GM23338 (cell line): Measurements from ENCODE around the gene RBMS2. TPM values are rescaled to one million over a fixed set of nuclear protein-coding genes. Genes with fewer than 3 reads are reported as not detected.

ENCODE experiments used
- ATAC-seq: fragments of 200-7000 bp; cut with Tn5 transposase; 3 replicates; pipeline ENCODE4 v1.9.1; 2020
- DNase-seq: peaks from one replicate; pipeline ENCODE4 v3.0.0-alpha.2; 2015; ENCODE audit warnings: low spot score
- H2AFZ ChIP-seq: fragments of 200-600 bp; sonication (generic); 2 replicates; pipeline ENCODE4 v1.8.0; 2016; ENCODE audit warnings: antibody characterized with exemption, mild to moderate bottlenecking, moderate library complexity
- H3F3A ChIP-seq: fragments of 200-600 bp; sonication (generic); replicated peaks from 2 replicates; pipeline ENCODE4 v1.8.0; 2017; ENCODE audit warnings: antibody characterized with exemption, mixed run types, low read depth
- H3K27ac ChIP-seq: fragments of 200-600 bp; sonication (generic); 2 replicates; pipeline ENCODE4 v1.6.1; 2016; ENCODE audit warnings: low read depth
- H3K27me3 ChIP-seq: fragments of 200-600 bp; sonication (generic); 2 replicates; pipeline ENCODE4 v1.8.0; 2016; ENCODE audit warnings: mild to moderate bottlenecking, mixed run types, moderate library complexity; ENCODE audit not compliant: insufficient read depth
- H3K36me3 ChIP-seq: fragments of 200-600 bp; sonication (generic); 2 replicates; pipeline ENCODE4 v1.8.0; 2016; ENCODE audit warnings: mild to moderate bottlenecking; ENCODE audit not compliant: insufficient read depth
- H3K4me1 ChIP-seq: fragments of 200-600 bp; sonication (generic); 2 replicates; pipeline ENCODE4 v1.8.0; 2016; ENCODE audit warnings: mild to moderate bottlenecking, moderate library complexity; ENCODE audit not compliant: insufficient read depth
- H3K4me2 ChIP-seq: fragments of 200-600 bp; sonication (generic); 2 replicates; pipeline ENCODE4 v1.7.1; 2017; ENCODE audit warnings: mixed run types
- H3K4me3 ChIP-seq: fragments of 200-600 bp; sonication (generic); 2 replicates; pipeline ENCODE4 v1.6.1; 2016; ENCODE audit warnings: mixed run types
- H3K79me2 ChIP-seq: fragments of 200-600 bp; sonication (generic); replicated peaks from 2 replicates; pipeline ENCODE4 v1.8.0; 2017; ENCODE audit warnings: mild to moderate bottlenecking; ENCODE audit not compliant: insufficient read depth
- H3K9me2 ChIP-seq: fragments of 200-600 bp; sonication (generic); 2 replicates; pipeline ENCODE4 v1.8.0; 2017; ENCODE audit not compliant: insufficient read depth
- H4K20me1 ChIP-seq: fragments of 200-600 bp; sonication (generic); replicated peaks from 2 replicates; pipeline ENCODE4 v1.8.0; 2017; ENCODE audit warnings: mild to moderate bottlenecking; ENCODE audit not compliant: insufficient read depth
- H3K27ac Mint-ChIP-seq: 2 replicates; pipeline ENCODE4 v1.8.0; 2020; ENCODE audit warnings: inconsistent platforms, mild to moderate bottlenecking, moderate library complexity, mixed read lengths
- H3K27me3 Mint-ChIP-seq: 3 replicates; pipeline ENCODE4 v1.8.0; 2022; ENCODE audit warnings: low read depth, mild to moderate bottlenecking, moderate library complexity, mixed read lengths, inconsistent platforms; ENCODE audit not compliant: insufficient read depth, poor library complexity
- H3K36me3 Mint-ChIP-seq: 3 replicates; pipeline ENCODE4 v1.8.0; 2021; ENCODE audit warnings: low read depth, mild to moderate bottlenecking, inconsistent platforms, moderate library complexity, mixed read lengths
- H3K4me1 Mint-ChIP-seq: 3 replicates; pipeline ENCODE4 v1.8.0; 2020; ENCODE audit warnings: mild to moderate bottlenecking, inconsistent platforms, mixed read lengths
- H3K4me3 Mint-ChIP-seq: 3 replicates; pipeline ENCODE4 v1.8.0; 2021; ENCODE audit warnings: moderate library complexity, mild to moderate bottlenecking, inconsistent platforms, mixed read lengths
- H3K9me3 Mint-ChIP-seq: 3 replicates; pipeline ENCODE4 v1.8.0; 2020; ENCODE audit warnings: moderate library complexity, mild to moderate bottlenecking, inconsistent platforms, mixed read lengths
- CREB1 ChIP-seq: fragments of 250-450 bp; sonication (Bioruptor Pico); IDR thresholded peaks from 2 replicates; pipeline ENCODE4 v1.5.0; 2020; ENCODE audit warnings: low read depth, mild to moderate bottlenecking, moderate library complexity
- EZH2 ChIP-seq: fragments of 200-600 bp; sonication (generic); IDR thresholded peaks from one replicate; pipeline ENCODE4 v1.8.0; 2017; ENCODE audit warnings: antibody characterized with exemption, mild to moderate bottlenecking, low read depth; ENCODE audit not compliant: unreplicated experiment
- JUNB ChIP-seq: IDR thresholded peaks from one replicate; pipeline ENCODE4 v1.6.1; 2016; ENCODE audit warnings: antibody characterized with exemption; ENCODE audit not compliant: unreplicated experiment
- NANOG ChIP-seq: IDR thresholded peaks from 2 replicates; pipeline ENCODE4 v1.6.1; 2016; ENCODE audit warnings: antibody characterized with exemption, borderline replicate concordance
- POLR2AphosphoS5 ChIP-seq: IDR thresholded peaks from 2 replicates; pipeline ENCODE4 v1.6.1; 2016; ENCODE audit warnings: antibody characterized with exemption, low read depth
- STAT1 ChIP-seq: IDR thresholded peaks from one replicate; pipeline ENCODE4 v1.6.1; 2016; ENCODE audit warnings: antibody characterized with exemption; ENCODE audit not compliant: unreplicated experiment
- ZNF114 ChIP-seq: fragments of 250-450 bp; sonication (Bioruptor Pico); IDR thresholded peaks from 2 replicates; pipeline ENCODE4 v1.5.0; 2020; ENCODE audit warnings: mild to moderate bottlenecking, moderate library complexity
- polyA plus RNA-seq: library from polyadenylated mRNA; unstranded; fragments of >200 nt; fragmentation: Nextera tagmentation; extraction: Ambion mirVana; gene quantifications from 2 replicates; pipeline ENCODE4 v1.2.1, GENCODE V29; 2016
- total RNA-seq: library from RNA; depleted of rRNA; stranded (reverse); fragments of >200 nt; shearing (Covaris generic); gene quantifications from 2 replicates; pipeline ENCODE4 v1.2.3, GENCODE V29; 2014
- TF ChIP-seq, protein P1 (sequence below): IDR thresholded peaks from one replicate; pipeline ENCODE4 v1.6.1; 2018; ENCODE audit warnings: antibody characterized with exemption; ENCODE audit not compliant: unreplicated experiment
- TF ChIP-seq, protein P2 (sequence below): IDR thresholded peaks from 2 replicates; pipeline ENCODE4 v1.6.1; 2016; ENCODE audit warnings: antibody characterized with exemption
- TF ChIP-seq, protein P3 (sequence below), 2 experiments: fragments of 200-600 bp in 1 of 2; sonication (generic) in 1 of 2; conservative IDR thresholded peaks; 2 replicates each; pipeline versions ENCODE4 v1.5.1 to v1.6.1; 2016 to 2017; ENCODE audit warnings: antibody characterized with exemption in 2 of 2, low read depth in 2 of 2, mild to moderate bottlenecking in 2 of 2, moderate library complexity in 1 of 2

The RBMS2 gene
- total and polyA plus RNA-seq, 2 experiments from 2014 or later: 9.2 to 16.8 TPM

DNA sequence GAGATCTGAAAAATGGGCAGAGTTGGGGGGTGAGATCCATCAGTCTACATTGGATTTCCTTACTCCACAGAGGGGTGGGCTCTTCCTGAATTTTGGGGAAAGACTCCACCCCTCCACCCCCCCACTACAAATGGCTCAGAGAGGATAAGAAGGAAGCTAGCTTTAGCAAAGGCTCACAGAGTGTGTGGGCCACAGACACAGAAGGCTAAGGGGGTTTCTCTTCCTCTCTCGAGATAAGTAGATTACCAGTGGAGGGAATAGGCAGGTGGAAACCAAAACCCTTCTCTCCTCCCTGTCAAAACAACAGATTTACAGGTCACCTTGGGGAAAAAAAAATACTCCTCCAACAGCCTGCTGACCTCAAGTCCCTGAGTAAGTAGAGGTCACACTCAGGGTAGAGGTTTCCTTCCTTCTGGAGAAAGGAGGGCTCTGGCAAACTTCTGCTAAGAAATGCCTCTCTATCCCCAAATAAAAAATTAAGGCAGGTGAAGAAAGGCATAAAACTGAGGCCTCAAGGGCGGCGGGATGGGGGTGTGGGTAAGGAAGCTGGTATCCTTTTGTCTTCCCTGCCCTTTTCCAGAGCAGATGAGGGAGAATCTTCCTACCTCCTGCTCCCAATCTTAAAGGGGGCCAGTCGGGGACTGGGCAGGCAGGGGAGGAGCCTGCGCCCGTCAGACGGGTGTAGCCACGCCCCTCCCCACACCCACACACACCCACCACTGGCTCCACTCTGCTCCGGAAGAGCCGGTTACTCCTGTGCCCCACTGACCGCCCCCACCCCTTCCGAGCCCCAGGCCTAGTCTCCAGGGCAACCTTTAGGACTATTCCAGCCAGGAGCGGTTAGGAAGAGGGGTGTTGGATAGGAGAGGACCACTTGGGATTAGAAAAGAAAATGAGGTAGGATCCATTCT, 110.4 kb downstream of the RBMS2 start:
- Histone ChIP-seq H3K9me2 (no peaks in the 10 kb centered on the region), H3K79me2 (peaks cover 37% of the 10 kb centered on the region), H3K27me3 (no peaks in the 10 kb centered on the region), H3K27ac (peak overlapping the region; percentile 90), H3K4me2 (peak overlapping the region; percentile 99), H3F3A (peaks cover 13% of the 10 kb centered on the region; the same call in 1 of the 2 replicates), H2AFZ (no peak overlapping the region), H3K4me3 (peak overlapping the region; percentile 70), H4K20me1 (peaks cover 16% of the 10 kb centered on the region), H3K4me1 (peaks cover 53% of the 10 kb centered on the region), H3K36me3 (no peaks in the 10 kb centered on the region; the same call in 1 of the 2 replicates)
- peaks cover 1% of the 10 kb centered on the region; the same call in 2 of the 3 replicates for H3K36me3 Mint-ChIP-seq
- peak overlapping the region; percentile 99 for H3K4me3 Mint-ChIP-seq
- H3K27me3 Mint-ChIP-seq: peaks cover 31% of the 10 kb centered on the region
- H3K4me1 Mint-ChIP-seq: peaks cover 63% of the 10 kb centered on the region
- ATAC-seq (peak; percentile 19), DNase-seq (peak; percentile 83)
- H3K9me3 Mint-ChIP-seq: no peaks in the 10 kb centered on the region; the same call in 2 of the 3 replicates
- TF ChIP-seq CREB1 (CRISPR knock-in tag): 0 out of 2 replicates have a peak, but pooled peaks have one; percentile 17
- no peak for TF ChIP-seq NANOG
- TF ChIP-seq POLR2AphosphoS5: peak; percentile 52
- TF ChIP-seq STAT1: no peak
- H3K27ac Mint-ChIP-seq: peak overlapping the region; percentile 77

DNA sequence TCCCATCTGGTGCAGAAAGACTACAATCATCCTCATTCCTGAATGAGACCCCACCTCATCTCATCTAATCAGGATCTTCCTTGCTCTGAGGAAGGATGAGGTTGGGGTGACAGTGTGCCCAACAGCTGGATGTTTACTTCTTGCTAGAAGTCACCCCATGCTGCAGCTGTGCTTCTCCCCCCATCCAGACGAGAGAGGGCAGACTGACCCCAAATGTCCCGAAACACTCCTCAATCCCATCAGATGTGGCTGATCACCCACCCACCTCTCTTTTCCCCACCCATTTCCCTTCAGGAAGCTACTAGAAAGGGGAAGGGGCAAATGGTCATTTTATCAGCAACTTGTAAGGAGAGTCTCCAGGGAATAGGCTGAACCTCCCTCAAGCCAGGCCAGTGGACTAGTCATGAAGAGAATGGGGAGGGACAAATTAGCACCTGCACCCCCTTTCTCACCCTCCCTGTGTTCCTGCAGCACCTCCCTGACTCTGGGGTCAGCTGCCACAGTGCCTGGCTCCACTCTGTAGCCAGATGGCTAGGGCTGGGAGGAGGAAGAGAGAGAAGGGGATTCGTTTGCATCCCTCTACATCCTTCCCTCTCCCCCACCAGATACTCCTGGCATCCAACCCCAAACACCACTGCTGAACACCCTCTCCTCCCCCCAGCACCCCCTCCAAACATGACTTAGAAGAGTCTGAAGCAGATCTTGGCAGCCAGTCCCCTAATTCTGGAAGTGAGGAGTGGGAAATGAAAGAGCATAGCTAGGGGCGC, 111.3 kb downstream of the RBMS2 start:
- Mint-ChIP-seq H3K27ac (peak overlapping the region; percentile 77), H3K36me3 (peaks cover 10% of the 10 kb centered on the region), H3K4me1 (peaks cover 66% of the 10 kb centered on the region), H3K9me3 (no peaks in the 10 kb centered on the region; the same call in 2 of the 3 replicates), H3K27me3 (peaks cover 31% of the 10 kb centered on the region), H3K4me3 (peak overlapping the region; percentile 99)
- Histone ChIP-seq H3K27ac (peak overlapping the region; percentile 47; the same call in 1 of the 2 replicates), H3K4me1 (peaks cover 49% of the 10 kb centered on the region), H3K4me3 (peak overlapping the region; percentile 70), H4K20me1 (peaks cover 9% of the 10 kb centered on the region), H3F3A (peaks cover 15% of the 10 kb centered on the region), H3K27me3 (no peaks in the 10 kb centered on the region), H2AFZ (no peak overlapping the region), H3K9me2 (no peaks in the 10 kb centered on the region), H3K4me2 (peak overlapping the region; percentile 99), H3K79me2 (peaks cover 29% of the 10 kb centered on the region), H3K36me3 (peaks cover 3% of the 10 kb centered on the region; the same call in 1 of the 2 replicates)
- DNase-seq (no peak), ATAC-seq (no peak)
- TF ChIP-seq ZNF114 (no peak), CREB1 (CRISPR knock-in tag) (no peak), EZH2 (no peak), JUNB (no peak), STAT1 (no peak)
- TF ChIP-seq, protein P1, sequence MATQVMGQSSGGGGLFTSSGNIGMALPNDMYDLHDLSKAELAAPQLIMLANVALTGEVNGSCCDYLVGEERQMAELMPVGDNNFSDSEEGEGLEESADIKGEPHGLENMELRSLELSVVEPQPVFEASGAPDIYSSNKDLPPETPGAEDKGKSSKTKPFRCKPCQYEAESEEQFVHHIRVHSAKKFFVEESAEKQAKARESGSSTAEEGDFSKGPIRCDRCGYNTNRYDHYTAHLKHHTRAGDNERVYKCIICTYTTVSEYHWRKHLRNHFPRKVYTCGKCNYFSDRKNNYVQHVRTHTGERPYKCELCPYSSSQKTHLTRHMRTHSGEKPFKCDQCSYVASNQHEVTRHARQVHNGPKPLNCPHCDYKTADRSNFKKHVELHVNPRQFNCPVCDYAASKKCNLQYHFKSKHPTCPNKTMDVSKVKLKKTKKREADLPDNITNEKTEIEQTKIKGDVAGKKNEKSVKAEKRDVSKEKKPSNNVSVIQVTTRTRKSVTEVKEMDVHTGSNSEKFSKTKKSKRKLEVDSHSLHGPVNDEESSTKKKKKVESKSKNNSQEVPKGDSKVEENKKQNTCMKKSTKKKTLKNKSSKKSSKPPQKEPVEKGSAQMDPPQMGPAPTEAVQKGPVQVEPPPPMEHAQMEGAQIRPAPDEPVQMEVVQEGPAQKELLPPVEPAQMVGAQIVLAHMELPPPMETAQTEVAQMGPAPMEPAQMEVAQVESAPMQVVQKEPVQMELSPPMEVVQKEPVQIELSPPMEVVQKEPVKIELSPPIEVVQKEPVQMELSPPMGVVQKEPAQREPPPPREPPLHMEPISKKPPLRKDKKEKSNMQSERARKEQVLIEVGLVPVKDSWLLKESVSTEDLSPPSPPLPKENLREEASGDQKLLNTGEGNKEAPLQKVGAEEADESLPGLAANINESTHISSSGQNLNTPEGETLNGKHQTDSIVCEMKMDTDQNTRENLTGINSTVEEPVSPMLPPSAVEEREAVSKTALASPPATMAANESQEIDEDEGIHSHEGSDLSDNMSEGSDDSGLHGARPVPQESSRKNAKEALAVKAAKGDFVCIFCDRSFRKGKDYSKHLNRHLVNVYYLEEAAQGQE: no peak
- TF ChIP-seq, protein P2, sequence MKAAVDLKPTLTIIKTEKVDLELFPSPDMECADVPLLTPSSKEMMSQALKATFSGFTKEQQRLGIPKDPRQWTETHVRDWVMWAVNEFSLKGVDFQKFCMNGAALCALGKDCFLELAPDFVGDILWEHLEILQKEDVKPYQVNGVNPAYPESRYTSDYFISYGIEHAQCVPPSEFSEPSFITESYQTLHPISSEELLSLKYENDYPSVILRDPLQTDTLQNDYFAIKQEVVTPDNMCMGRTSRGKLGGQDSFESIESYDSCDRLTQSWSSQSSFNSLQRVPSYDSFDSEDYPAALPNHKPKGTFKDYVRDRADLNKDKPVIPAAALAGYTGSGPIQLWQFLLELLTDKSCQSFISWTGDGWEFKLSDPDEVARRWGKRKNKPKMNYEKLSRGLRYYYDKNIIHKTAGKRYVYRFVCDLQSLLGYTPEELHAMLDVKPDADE: no peak
- TF ChIP-seq, protein P3, sequence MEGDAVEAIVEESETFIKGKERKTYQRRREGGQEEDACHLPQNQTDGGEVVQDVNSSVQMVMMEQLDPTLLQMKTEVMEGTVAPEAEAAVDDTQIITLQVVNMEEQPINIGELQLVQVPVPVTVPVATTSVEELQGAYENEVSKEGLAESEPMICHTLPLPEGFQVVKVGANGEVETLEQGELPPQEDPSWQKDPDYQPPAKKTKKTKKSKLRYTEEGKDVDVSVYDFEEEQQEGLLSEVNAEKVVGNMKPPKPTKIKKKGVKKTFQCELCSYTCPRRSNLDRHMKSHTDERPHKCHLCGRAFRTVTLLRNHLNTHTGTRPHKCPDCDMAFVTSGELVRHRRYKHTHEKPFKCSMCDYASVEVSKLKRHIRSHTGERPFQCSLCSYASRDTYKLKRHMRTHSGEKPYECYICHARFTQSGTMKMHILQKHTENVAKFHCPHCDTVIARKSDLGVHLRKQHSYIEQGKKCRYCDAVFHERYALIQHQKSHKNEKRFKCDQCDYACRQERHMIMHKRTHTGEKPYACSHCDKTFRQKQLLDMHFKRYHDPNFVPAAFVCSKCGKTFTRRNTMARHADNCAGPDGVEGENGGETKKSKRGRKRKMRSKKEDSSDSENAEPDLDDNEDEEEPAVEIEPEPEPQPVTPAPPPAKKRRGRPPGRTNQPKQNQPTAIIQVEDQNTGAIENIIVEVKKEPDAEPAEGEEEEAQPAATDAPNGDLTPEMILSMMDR (conservative IDR thresholded peaks at IDR 0.05; ENCODE audit: low read depth in 2 of 2): no peak
